ENCODE results near the gene TMCC2. TPM values are rescaled to one million over a fixed set of nuclear protein-coding genes. Genes with fewer than 3 reads are reported as not detected.
"Not testable (repeated sequence)": the region's sequence is repeated elsewhere in the genome, so short reads cannot be mapped to it uniquely, and the experiment has no call there.

The TMCC2 gene, protein sequence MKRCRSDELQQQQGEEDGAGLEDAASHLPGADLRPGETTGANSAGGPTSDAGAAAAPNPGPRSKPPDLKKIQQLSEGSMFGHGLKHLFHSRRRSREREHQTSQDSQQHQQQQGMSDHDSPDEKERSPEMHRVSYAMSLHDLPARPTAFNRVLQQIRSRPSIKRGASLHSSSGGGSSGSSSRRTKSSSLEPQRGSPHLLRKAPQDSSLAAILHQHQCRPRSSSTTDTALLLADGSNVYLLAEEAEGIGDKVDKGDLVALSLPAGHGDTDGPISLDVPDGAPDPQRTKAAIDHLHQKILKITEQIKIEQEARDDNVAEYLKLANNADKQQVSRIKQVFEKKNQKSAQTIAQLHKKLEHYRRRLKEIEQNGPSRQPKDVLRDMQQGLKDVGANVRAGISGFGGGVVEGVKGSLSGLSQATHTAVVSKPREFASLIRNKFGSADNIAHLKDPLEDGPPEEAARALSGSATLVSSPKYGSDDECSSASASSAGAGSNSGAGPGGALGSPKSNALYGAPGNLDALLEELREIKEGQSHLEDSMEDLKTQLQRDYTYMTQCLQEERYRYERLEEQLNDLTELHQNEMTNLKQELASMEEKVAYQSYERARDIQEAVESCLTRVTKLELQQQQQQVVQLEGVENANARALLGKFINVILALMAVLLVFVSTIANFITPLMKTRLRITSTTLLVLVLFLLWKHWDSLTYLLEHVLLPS
- 10 to 100 TPM in 4 of 5 donors, 1 to 10 TPM in 1; 7.8 to 21.5 (median 12.3) TPM for polyA plus RNA-seq (ENCODE audit: insufficient read depth in 1 of 5, insufficient read length in 5 of 5, low replicate concordance in 1 of 5)
- long read RNA-seq, donor 1, partial matches to known transcripts: 5 of 6 reads
- long read RNA-seq, donor 1, other reads (novel, unspliced or antisense): 0 of 6 reads
- long read RNA-seq, donor 2, partial matches to known transcripts: 0 of 3 reads
- long read RNA-seq, donor 2, other reads (novel, unspliced or antisense): 0 of 3 reads
- long read RNA-seq, donor 3, partial matches to known transcripts: 0 of 2 reads
- long read RNA-seq, donor 3, other reads (novel, unspliced or antisense): 0 of 2 reads
- long read RNA-seq, donor 4, partial matches to known transcripts: 0 of 2 reads
- long read RNA-seq, donor 4, other reads (novel, unspliced or antisense): 0 of 2 reads
- long read RNA-seq, donor 5, partial matches to known transcripts: 9 of 14 reads
- long read RNA-seq, donor 5, other reads (novel, unspliced or antisense): 0 of 14 reads
- long read RNA-seq, donor 6, partial matches to known transcripts: 0 of 5 reads
- long read RNA-seq, donor 6, other reads (novel, unspliced or antisense): 0 of 5 reads
- long read RNA-seq, donor 7, partial matches to known transcripts: 0 of 6 reads
- long read RNA-seq, donor 7, other reads (novel, unspliced or antisense): 0 of 6 reads
- long read RNA-seq, donor 8, partial matches to known transcripts: 0 of 3 reads
- long read RNA-seq, donor 8, other reads (novel, unspliced or antisense): 0 of 3 reads

DNA sequence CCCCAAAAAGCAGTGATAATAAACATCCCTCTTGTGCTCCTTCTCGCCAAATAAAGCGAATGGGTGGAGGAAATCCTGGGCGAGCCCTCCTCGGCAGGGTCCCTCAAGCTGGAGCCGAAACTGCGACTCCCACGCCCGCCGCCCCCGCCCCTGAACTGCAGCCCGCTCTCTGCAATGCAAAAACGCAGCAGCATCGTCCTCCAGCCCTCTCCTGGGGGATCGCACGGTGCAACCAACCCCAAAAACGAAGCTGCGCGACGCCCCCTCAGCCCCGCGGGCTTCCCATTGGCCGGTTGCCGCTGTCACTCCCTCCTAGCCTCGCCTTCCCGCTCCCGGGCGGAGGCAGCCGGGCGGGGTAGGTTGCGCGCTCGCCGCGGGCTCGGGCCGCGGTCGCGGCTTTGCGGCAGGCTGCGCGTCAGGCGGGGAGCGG, at the start of gene TMCC2:
Gene TMCC2 (plus strand): TSS at position 363 of the 430 bp plus-strand sequence. CDS start 619 bp downstream, outside the sequence.
- peak; percentile 91 for DNase-seq

DNA sequence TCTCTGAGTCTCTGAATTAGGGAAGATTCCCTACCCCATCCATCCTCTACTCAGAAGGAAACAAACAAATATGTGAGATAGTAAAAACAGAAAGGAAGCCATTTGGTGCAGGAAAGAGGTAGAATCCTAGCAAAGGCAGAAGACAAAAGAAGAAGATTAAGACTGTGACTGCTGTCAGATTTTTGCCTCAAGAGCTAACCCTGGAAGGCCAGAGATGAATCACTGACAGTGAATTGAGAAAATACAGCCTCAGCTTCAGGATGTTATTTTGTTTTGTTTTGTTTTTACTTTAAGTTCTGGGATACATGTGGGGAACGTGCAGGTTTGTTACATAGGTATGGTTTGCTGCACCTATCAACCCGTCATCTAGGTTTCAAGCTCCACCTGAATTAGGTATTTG, 47.9 kb upstream of the TMCC2 start:
- DNase-seq: no peak

DNA sequence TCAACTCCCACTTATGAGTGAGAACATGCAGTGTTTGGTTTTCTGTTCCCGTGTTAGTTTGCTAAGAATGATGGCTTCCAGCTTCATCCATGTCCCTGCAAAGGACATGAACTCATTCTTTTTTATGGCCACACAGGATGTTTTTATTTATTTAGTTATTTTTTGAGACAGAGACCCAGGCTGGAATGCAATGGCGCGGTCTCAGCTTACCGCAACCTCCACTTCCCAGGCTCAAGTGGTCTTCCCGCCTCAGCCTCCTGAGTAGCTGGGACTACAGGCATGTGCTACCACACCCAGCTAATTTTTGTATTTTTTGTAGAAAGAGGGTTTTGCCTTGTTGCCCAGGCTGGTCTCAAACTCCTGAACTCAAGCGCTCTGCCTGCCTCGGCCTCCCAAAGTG, 47.4 kb upstream of the TMCC2 start:
- not testable (repeated sequence) for DNase-seq

DNA sequence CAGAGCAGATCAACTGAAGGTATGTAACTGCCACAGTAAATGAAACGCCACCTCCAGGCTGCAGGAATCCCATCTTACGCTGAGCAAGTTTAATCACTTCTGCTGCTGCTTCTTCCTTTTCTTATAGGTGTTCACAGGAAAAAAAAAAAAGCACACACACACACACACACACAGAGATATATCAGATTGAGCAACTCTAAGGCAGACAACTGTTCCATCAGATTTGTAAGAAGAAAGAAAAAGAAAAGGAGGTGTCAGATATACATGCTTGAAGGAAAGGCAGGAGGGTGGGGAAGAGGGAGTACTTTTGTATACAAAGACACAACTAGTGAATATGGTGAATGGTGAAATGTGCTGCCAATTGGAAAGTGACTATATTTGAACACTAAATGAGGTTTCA, 44.8 kb upstream of the TMCC2 start:
- no peak for DNase-seq

DNA sequence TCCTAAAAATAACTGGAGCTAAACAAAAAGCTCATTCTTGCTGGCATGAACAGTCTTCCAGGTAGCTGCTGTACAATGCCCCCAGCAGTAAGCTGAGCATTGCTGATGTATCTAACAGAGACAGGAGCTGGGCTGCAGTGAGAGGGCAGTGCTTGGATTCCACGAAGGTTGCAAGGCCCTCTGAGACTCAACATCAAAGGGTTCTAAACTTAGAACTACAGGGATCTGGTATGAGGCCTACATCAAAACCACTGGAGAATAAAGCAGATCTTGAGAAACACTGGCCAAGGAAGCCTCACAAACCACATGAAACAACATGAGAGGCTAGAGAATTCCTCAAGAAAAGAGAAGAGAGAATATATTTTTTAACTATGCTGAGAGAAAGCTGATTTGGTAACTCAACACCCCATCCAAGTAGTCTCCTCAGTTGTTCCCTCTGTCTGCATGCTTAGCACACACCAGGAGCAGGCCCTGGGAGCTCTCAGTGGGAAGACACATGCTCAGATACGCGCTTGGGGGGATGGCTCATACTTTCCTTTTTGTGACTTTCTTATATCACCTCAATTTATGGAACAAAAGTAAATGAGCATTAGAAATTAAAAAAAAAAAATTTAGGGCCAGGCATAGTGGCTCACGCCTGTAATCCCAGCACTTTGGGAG, 43.9 kb upstream of the TMCC2 start:
- no peak for DNase-seq

DNA sequence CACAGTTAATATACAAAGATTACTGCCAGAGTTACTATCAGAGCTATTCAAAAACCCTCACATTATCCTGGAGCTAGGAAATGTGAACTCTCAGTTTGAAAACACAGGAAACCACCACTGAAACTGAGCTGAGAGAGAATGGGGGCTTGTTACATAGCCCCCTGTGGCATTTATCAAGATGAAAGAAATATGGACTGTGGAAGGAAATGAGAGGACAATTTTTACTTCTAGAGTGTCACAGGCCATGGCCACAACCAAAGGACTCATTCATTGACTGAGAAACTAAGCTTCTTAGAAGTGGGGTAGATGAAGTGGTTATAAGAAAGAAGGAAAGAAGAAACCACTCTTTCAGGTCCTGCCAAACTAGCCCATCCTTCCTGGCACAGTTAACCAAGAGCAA, 41.6 kb upstream of the TMCC2 start:
- DNase-seq: no peak

DNA sequence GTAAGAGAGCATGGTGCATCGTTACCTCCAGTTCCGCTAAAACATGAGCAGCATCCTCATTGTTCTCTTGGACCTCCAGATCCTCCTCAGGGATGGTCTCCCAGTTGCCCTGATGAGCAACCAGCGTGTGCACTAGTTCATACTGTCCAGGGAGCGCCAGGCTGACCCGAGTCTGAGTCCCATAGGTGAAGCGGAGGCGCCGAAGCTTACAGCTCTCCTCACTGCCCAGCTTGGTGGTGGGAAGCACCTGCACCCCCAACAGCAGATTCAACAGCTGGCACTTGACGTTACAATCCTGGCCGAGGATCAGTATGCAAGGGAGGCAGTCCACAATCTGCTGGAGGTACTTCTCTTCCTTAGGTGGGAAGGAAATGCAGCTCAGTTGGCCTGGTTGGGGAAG, 40.3 kb upstream of the TMCC2 start:
- no peak for DNase-seq

DNA sequence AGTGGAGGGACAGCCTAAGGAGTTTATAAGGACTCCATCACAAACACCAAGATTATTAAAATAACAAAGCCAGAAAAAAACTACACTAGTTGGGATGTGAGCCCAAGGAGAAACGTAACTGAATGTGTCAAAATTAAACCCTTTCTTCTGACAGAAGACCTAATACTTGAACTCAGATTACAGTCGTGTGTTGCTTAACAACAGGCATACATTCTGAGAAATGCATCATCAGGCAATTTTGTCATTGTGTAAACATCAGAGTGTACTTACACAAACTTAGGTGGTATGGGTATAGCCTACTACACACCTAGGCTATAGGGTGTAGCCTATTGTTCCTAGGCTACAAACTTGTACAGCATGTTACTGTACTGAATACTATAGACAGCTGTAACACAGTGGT, 39.6 kb upstream of the TMCC2 start:
- DNase-seq: no peak

DNA sequence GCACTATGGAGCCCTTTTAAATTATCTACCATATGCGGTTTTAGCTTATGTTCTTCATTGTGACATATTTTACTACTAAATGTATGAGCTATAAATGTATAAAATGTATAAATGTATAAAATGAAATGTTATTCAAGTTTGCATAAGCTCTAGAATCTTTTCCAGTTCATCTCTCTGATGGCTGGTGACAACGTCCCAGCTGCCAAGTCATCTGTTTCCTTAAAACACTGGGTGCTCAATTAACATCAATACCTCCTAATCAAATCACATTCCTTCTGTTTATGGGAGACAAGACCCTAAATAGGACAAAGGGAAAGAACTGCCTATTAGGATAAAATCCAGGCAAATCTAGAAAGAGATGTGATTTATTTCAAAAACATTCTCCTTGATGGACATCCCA, 39.1 kb upstream of the TMCC2 start:
- no peak for DNase-seq

DNA sequence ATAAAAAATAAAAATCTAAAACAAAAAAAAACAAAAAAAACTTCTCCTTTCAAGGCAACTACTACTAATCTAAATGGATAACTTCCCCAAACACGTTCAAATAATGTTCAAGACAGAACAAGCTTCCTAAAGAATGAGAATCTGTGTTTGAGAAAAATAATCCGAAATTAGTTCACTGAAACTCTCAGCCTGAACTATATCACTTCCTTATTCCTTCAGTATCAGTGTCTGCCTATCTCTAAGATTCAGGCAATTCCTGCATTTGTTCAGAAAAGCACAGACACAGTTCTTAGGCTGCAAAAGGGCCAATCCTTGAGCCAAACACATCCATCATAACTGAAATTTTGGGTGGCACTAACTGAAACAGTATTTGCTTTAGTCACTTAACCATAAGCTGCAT, 38.6 kb upstream of the TMCC2 start:
- DNase-seq: no peak

DNA sequence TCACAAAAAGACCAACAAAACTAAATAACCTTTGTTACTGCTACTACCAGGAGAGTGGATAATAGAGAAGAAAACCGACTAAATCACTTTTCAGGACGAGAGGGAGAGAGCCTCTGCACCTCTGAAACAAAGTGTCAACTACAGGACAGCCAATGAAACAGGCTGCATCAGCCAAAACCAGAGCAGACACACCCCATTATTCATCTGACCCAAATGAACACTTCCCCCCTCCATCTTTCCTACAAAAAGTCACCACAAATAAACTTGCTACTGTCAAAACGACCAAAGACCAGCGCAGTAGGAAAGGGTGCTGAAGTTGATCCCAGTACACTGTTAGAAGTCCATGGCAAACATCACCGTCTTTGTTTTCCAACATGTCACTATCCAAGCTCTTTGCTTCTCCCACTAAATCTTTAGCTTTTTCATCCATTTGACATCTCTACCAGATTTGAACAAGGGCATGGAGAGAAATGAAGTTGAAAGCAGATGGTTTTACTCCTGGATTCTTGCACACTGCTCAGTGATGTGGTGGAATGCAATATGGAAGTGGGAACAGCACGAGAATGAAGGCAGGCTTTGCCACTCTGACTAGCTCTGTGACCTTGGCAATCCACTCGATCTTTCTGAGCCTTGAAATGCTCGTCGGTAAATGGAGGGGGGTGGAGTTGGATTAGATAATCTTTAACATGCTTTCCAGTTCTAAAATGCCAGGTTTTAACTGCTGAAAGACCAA, 36.7 kb upstream of the TMCC2 start:
- peak in 1 of 2 donors; percentile 25 for DNase-seq

DNA sequence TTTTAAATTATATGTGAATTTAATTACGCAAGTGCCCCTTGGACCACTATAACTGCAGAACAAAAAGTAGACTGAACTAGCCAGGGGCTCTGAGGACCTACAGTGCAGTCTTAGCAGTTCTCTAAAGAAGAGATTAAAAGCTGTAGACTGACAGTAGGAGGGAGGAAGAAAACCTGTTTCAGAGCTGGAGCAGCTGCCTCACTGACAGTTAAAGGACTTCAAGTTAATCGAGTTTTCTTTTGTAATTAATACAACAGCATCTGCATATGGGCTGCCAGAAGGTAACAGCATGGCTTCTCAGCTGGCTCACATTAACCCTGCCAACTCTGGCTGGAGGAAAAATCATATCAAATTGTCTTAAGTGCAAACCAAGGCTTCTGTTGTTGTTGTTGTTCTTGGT, 36.1 kb upstream of the TMCC2 start:
- peak; percentile 32 to 38 for DNase-seq

DNA sequence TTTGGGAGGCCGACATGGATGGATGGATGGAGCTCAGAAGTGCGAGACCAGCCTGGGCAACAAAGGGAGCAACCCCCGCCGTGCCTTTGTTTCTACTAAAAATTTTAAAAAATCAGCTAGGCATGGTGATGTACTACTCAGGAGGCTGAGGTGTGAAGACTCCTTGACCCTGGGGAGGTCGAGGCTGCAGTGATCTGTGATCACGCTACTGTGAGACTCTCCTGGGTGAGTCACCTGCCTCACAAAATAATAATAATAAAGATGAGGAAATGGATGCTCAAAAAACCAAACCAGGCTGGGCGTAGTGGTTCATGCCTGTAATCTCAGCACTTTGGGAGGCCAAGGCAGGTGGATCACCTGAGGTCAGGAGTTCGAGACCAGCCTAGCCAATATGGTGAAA, 35.5 kb upstream of the TMCC2 start:
- no peak for DNase-seq

DNA sequence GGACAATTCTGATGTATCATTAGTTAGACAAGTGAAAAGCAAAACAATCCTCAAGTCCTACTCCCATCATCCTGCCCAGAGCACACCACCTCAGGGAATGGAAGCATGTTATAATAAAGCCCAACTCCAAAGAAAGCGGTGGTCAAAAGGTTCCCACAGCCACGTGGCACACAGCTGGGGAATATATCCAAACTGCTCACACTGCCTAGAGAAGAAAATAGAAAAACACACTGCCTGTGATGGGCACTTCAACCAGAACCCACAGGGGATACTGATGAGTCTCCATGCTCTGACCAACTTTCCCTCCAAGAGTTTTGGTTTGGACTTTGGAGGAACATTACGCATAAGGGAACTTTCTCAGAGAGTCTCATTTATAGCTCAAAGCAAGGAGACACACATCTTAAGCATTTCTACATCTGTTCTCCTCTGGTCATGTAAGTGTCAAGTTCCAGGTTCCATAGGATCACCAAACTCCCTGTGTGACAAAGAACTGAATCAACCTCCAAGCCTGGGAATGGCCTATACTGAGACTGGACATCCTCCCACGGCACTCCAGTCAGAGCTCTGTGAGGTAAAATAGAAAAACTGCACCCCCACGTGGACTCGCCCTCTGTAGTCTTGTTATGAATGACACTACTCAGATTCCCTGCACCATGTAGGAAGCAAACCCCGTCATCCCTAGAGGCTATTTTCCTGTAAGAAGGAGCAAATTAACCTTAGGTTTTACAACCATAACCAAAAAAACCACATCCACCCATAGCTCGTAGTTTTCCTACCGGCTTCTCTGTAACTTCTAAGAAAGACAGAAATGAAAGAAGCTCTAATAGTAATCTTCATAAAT, 28.4 kb upstream of the TMCC2 start:
- DNase-seq: no peak

DNA sequence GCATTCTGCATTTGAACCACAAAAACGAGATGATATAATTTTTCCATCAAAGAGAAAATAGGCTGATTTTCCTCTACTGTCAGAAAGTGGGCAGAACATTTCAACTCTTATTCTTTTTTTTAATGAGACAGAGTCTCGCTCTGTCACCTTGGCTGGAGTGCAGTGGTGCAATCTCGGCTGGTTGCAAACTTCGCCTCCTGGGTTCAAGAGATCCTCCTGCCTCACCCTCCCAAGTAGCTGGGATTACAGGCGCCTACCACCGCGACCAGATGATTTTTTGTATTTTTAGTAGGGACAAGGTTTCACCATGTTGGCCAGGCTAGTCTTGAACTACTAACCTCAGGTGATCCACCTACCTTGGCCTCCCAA, 27.8 kb upstream of the TMCC2 start:
- DNase-seq: no peak

DNA sequence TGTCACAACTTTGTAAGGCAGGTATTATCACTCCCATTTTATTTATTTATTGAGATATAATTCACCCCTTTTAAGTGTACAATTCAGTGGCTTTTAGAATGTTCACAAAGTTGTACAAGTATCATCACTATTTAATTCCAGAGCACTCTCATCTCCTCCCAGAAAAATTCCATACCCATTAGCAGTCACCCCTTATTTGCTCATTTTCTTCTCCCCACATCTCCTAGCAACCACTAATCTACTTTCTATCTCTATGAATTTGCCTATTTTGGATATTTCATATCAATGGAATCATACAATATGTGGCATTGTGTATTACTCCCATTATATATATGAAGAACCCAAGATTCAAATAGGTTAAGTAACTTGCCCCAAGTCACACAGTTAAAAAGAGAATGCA, 23.2 kb upstream of the TMCC2 start:
- DNase-seq: no peak

DNA sequence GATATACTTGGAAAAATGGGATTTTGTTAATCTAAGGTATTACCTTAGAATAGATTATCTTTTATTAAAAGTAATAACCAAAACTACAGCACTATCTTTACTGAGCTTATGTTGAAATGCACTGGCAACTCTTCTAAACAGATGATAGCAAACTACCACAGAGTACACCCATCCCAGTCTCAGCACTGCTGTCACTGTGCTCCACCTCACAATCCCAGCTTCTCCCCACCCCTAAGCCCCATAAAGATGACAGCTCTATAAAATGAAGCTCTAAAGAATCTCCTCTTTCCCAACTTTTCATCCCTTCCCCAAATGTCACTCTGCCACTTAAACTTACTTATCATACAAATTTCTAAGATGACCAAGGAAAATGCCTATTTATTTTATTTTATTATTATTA, 22.7 kb upstream of the TMCC2 start:
- DNase-seq: no peak

DNA sequence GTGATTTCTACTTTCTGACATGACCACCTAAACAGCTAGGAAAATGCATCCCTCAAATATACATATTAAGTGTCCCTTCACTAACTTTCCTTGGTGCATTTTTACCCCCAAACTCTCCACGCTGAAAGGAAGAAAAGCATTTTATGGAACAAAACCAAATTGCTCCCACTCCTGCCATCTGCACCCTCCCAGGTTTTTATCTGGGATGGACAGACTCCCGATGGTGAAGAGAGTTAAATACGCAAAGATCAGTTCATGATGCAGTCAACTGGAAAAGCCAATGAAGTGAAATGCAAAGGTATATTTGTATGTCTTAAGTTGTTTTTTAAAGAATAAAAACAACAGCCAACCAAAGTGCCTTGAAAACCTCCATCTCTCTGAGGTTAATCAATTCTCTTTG, 18.9 kb upstream of the TMCC2 start:
- no peak for DNase-seq

DNA sequence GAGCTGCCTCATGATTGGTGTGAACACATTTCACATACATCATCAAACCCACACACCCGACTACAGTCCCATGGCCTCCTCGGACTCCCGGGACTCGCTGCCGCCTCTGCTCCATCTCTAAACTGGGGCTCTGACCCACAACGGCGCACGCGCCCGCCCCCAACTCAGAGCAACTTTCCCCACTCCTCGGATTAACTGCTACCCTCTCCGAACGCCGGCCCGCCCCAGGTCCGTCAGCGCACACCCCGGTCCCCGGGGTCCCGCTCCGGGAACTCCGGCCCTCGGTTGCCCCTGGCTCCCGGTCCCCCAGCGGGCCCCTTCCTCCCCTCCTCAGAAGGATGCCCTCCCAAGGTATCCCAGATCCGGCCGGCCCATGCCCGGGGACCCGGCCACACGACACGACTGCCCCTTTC, 17.0 kb upstream of the TMCC2 start:
- DNase-seq: no peak

Data from right lung (tissue), 10 donors.